Parathyroid adenoma (tissue), 2 donors: Measurements from ENCODE around the gene TAF11L3.
"Not testable (repeated sequence)": the region's sequence is repeated elsewhere in the genome, so short reads cannot be mapped to it uniquely, and the experiment has no call there.

ENCODE experiments used
- H2AFZ ChIP-seq: fragments of 300-600 bp; sonication (generic); one replicate; pipeline ENCODE4 v1.7.0; 2017; ENCODE audit warnings: antibody characterized with exemption, mild to moderate bottlenecking
- H3K27ac ChIP-seq: fragments of 300-600 bp; sonication (generic); one replicate; pipeline ENCODE4 v1.7.0; 2017
- H3K27me3 ChIP-seq: fragments of 300-600 bp; sonication (generic); one replicate; pipeline ENCODE4 v1.7.0; 2017; ENCODE audit warnings: low read length; ENCODE audit not compliant: control insufficient read depth, insufficient read depth
- H3K36me3 ChIP-seq: fragments of 300-600 bp; sonication (generic); one replicate; pipeline ENCODE4 v1.7.0; 2017; ENCODE audit warnings: low read length; ENCODE audit not compliant: control insufficient read depth, insufficient read depth
- H3K4me1 ChIP-seq: fragments of 300-600 bp; sonication (generic); one replicate; pipeline ENCODE4 v1.7.0; 2017; ENCODE audit warnings: control low read depth
- H3K4me2 ChIP-seq: fragments of 300-600 bp; sonication (generic); one replicate; pipeline ENCODE4 v1.7.0; 2017; ENCODE audit warnings: low read length
- H3K4me3 ChIP-seq: fragments of 300-600 bp; sonication (generic); one replicate; pipeline ENCODE4 v1.7.0; 2017; ENCODE audit warnings: low read depth, low read length
- H3K79me2 ChIP-seq: fragments of 300-600 bp; sonication (generic); one replicate; pipeline ENCODE4 v1.7.0; 2017; ENCODE audit warnings: control low read depth
- H3K9ac ChIP-seq: fragments of 300-600 bp; sonication (generic); one replicate; pipeline ENCODE4 v1.7.0; 2017; ENCODE audit warnings: mild to moderate bottlenecking
- H3K9me3 ChIP-seq: fragments of 300-600 bp; sonication (generic); one replicate; pipeline ENCODE4 v1.7.0; 2017; ENCODE audit warnings: low read length; ENCODE audit not compliant: control insufficient read depth
- CTCF ChIP-seq: fragments of 300-600 bp; sonication (generic); IDR thresholded peaks from one replicate; pipeline ENCODE4 v1.7.0; 2017; ENCODE audit warnings: antibody characterized with exemption, mild to moderate bottlenecking
- donor health status: primary hyperparathyroidism.

Gene TAF11L3

DNA sequence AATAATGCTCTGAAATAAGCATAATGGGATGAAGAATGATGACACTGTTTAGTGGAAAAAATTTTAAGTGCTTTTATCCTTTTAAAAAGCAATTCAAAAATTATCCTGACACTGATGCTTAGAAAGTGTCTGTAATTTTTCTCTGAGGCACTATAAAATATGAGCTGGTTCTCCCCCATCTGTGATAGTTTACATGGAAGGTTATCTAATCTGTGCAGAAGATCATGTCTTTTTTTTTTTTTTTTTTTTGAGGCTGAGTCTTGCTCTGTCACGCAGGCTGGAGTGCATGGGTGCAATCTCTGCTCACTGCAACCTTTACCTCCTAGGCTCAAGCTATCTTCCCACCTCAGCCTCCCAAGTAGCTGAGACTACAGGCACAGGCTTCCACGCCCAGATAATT, 35.4 kb upstream of the TAF11L3 start:
- Histone ChIP-seq H2AFZ (no peak overlapping the region), H3K27me3 (no peaks in the 10 kb centered on the region), H3K27ac (no peak overlapping the region), H3K79me2 (no peaks in the 10 kb centered on the region), H3K4me2 (no peak overlapping the region), H3K9me3 (no peaks in the 10 kb centered on the region), H3K9ac (no peak overlapping the region), H3K4me3 (no peak overlapping the region), H3K36me3 (no peaks in the 10 kb centered on the region), H3K4me1 (no peaks in the 10 kb centered on the region)
- TF ChIP-seq CTCF: no peak

- H3K36me3 ChIP-seq, H3K9ac ChIP-seq, H3K9me3 ChIP-seq: not testable (repeated sequence)
Measured at GRCh38 chr5:17486464-17487173, 31.5 kb upstream of the TAF11L3 start.

DNA sequence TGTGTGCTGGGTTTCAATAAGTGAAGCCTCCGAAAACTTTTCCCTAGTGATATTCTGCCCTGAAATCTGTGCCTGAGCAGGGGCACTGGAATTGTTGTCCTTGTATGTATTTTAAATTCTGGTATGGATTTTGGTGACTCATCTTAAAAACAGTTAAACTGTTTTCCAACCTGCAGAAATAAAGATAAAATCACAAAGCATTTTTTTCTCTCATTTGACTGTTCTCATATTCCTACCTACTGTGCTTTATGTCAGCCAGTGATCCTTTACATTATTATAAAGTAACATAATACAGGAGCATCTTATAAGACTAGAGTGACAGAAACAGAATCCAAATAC, 31.0 kb upstream of the TAF11L3 start:
- TF ChIP-seq CTCF: no peak

More at GRCh38 chr5:17486464-17487173, 31.5 kb upstream of the TAF11L3 start:
- not testable (repeated sequence) for H3K4me2 ChIP-seq, H3K27ac ChIP-seq, H3K27me3 ChIP-seq, H3K79me2 ChIP-seq, H2AFZ ChIP-seq, H3K4me3 ChIP-seq, H3K4me1 ChIP-seq

DNA sequence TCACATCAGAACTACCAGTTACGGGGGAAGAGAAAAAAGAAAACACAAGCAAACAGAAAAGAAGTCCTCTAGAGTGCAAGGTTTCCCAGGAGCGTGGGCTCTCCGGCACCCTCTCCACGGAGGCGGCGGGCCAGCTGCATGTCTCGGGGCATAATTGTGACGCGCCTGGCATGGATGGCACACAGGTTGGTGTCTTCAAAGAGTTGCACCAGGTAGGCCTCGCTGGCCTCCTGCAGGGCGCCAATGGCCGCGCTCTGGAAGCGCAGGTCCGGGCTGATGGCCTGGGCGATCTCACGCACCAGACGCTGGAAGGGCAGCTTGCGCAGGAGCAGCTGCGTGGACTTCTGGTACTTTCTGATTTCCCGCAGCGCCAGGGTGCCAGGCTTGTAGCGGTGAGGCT, 26.9 kb upstream of the TAF11L3 start:
- not testable (repeated sequence) for H3K79me2 ChIP-seq, H3K36me3 ChIP-seq, H3K27me3 ChIP-seq, H3K27ac ChIP-seq, H3K9ac ChIP-seq, H2AFZ ChIP-seq, H3K4me2 ChIP-seq, H3K9me3 ChIP-seq, H3K4me3 ChIP-seq, H3K4me1 ChIP-seq

More for the DNA sequence above, 31.0 kb upstream of the TAF11L3 start:
- Histone ChIP-seq H3K79me2 (no peaks in the 10 kb centered on the region), H3K27ac (no peak overlapping the region), H2AFZ (no peak overlapping the region), H3K4me1 (no peaks in the 10 kb centered on the region), H3K36me3 (no peaks in the 10 kb centered on the region), H3K4me3 (no peak overlapping the region), H3K9me3 (no peaks in the 10 kb centered on the region), H3K27me3 (no peaks in the 10 kb centered on the region), H3K9ac (no peak overlapping the region), H3K4me2 (no peak overlapping the region)

DNA sequence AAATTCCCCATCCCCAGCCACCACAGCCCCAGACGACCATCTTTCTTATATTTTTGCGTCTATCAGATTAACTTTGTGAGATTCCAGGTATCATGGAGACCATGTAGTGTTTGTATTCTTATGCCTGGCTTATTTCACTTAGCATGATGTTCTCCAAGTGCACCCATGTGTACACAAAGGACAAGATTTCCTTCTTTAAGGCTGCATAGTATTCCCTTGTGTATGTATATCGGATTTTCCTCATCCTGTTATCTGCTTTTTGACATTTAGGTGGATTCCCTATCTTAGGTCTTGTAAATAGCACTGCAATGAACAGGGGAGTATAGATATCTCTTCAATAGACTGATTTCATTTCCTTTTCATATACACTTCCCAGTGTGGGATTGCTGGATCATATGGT, 25.4 kb upstream of the TAF11L3 start:
- H3K9ac ChIP-seq: no peak overlapping the region
- H3K9me3 ChIP-seq: no peaks in the 10 kb centered on the region
- H3K79me2 ChIP-seq: no peaks in the 10 kb centered on the region
- H3K27me3 ChIP-seq: no peaks in the 10 kb centered on the region
- no peak overlapping the region for H3K4me3 ChIP-seq
- H3K36me3 ChIP-seq: no peaks in the 10 kb centered on the region
- no peak for TF ChIP-seq CTCF
- H3K27ac ChIP-seq: no peak overlapping the region
- no peaks in the 10 kb centered on the region for H3K4me1 ChIP-seq
- no peak overlapping the region for H3K4me2 ChIP-seq
- no peak overlapping the region for H2AFZ ChIP-seq

- Histone ChIP-seq H3K36me3 (no peaks in the 10 kb centered on the region), H2AFZ (no peak overlapping the region)
Measured at GRCh38 chr5:17497446-17497845, 20.7 kb upstream of the TAF11L3 start.

GRCh38 chr5:17497931-17498330, 20.2 kb upstream of the TAF11L3 start, which contains the start of gene TAF11L2:
TSS of gene TAF11L2 (plus strand) at chr5:17498231.
- H3K36me3 ChIP-seq, H3K4me1 ChIP-seq, H3K79me2 ChIP-seq, H3K9me3 ChIP-seq, H3K4me2 ChIP-seq, H3K27me3 ChIP-seq, H3K9ac ChIP-seq, H3K27ac ChIP-seq, H2AFZ ChIP-seq, H3K4me3 ChIP-seq: not testable (repeated sequence)

More at GRCh38 chr5:17497446-17497845, 20.7 kb upstream of the TAF11L3 start:
- no peak for TF ChIP-seq CTCF
- H3K27me3 ChIP-seq: no peaks in the 10 kb centered on the region
- H3K79me2 ChIP-seq: no peaks in the 10 kb centered on the region
- H3K9me3 ChIP-seq: no peaks in the 10 kb centered on the region
- H3K27ac ChIP-seq: no peak overlapping the region
- H3K9ac ChIP-seq: no peak overlapping the region
- no peak overlapping the region for H3K4me3 ChIP-seq
- H3K4me2 ChIP-seq: no peak overlapping the region
- H3K4me1 ChIP-seq: no peaks in the 10 kb centered on the region
